HepG2 (cell line): ENCODE measurements around the gene HSD17B11. TPM values are rescaled to one million over a fixed set of nuclear protein-coding genes. Genes with fewer than 3 reads are reported as not detected.
A peak's percentile ranks its signal among the peaks of the same experiment; 100 is the strongest.

ENCODE experiments used
- CEBPB ChIP-seq: IDR thresholded peaks from 2 replicates; pipeline ENCODE4 v1.6.1; 2011; ENCODE audit warnings: low read depth, low read length, improper control_type of control experiment, borderline replicate concordance
- EED ChIP-seq: sonication (generic); formaldehyde crosslinking; IDR thresholded peaks from 2 replicates; pipeline ENCODE4 v1.5.0; 2020; ENCODE audit warnings: mild to moderate bottlenecking, missing genetic modification reagents
- FOXA1 ChIP-seq, 2 experiments: fragments of 450-650 bp in 1 of 2; sonication (generic) in 1 of 2; formaldehyde crosslinking in 1 of 2; IDR thresholded peaks; 2 replicates each; pipeline versions ENCODE4 v1.4.0 to v1.6.1; 2016 to 2020; ENCODE audit warnings: missing genetic modification reagents in 1 of 2
- HDAC6 ChIP-seq: fragments of 200-600 bp; sonication (generic); IDR thresholded peaks from 2 replicates; pipeline ENCODE4 v1.7.0; 2017; ENCODE audit warnings: mild to moderate bottlenecking, antibody characterized with exemption, low read length, low read depth
- LCORL ChIP-seq, 2 experiments: fragments of 450-650 bp in 1 of 2; sonication (generic) in 1 of 2; formaldehyde crosslinking in 1 of 2; IDR thresholded peaks; 2 replicates each; pipeline versions ENCODE4 v1.5.0 to v1.6.1; 2017 to 2020; ENCODE audit warnings: antibody characterized with exemption in 1 of 2, missing genetic modification reagents in 1 of 2
- MLLT10 ChIP-seq: sonication (generic); formaldehyde crosslinking; IDR thresholded peaks from 2 replicates; pipeline ENCODE4 v1.4.0; 2020; ENCODE audit warnings: missing genetic modification reagents
- MTA3 ChIP-seq: sonication (generic); formaldehyde crosslinking; IDR thresholded peaks from 2 replicates; pipeline ENCODE4 v1.4.0; 2020; ENCODE audit warnings: missing genetic modification reagents
- PHF21A ChIP-seq: sonication (generic); formaldehyde crosslinking; IDR thresholded peaks from 2 replicates; pipeline ENCODE4 v1.5.0; 2020; ENCODE audit warnings: mild to moderate bottlenecking, missing genetic modification reagents
- REPIN1 ChIP-seq: sonication (generic); formaldehyde crosslinking; IDR thresholded peaks from 2 replicates; pipeline ENCODE4 v1.8.0; 2022; ENCODE audit warnings: missing genetic modification reagents, low read depth, mild to moderate bottlenecking, borderline replicate concordance
- RFX1 ChIP-seq: fragments of 450-650 bp; IDR thresholded peaks from 2 replicates; pipeline ENCODE4 v1.6.1; 2017
- SALL2 ChIP-seq: sonication (generic); formaldehyde crosslinking; IDR thresholded peaks from 2 replicates; pipeline ENCODE4 v1.8.1; 2023; ENCODE audit warnings: mild to moderate bottlenecking, missing genetic modification reagents, inconsistent platforms
- TFDP2 ChIP-seq: sonication (generic); formaldehyde crosslinking; IDR thresholded peaks from 2 replicates; pipeline ENCODE4 v1.4.0; 2020; ENCODE audit warnings: missing genetic modification reagents
- ZFP36L1 ChIP-seq: sonication (generic); formaldehyde crosslinking; IDR thresholded peaks from 2 replicates; pipeline ENCODE4 v1.8.0; 2022; ENCODE audit warnings: mild to moderate bottlenecking, missing genetic modification reagents, moderate library complexity
- ZFP37 ChIP-seq: sonication (generic); formaldehyde crosslinking; IDR thresholded peaks from 2 replicates; pipeline ENCODE4 v1.4.0; 2020; ENCODE audit warnings: missing genetic modification reagents, borderline replicate concordance
- ZNF235 ChIP-seq: sonication (generic); formaldehyde crosslinking; IDR thresholded peaks from 2 replicates; pipeline ENCODE4 v1.8.1; 2023; ENCODE audit warnings: mild to moderate bottlenecking, missing genetic modification reagents, borderline replicate concordance
- ZNF260 ChIP-seq: sonication (generic); formaldehyde crosslinking; IDR thresholded peaks from 2 replicates; pipeline ENCODE4 v1.4.0; 2020; ENCODE audit warnings: missing genetic modification reagents, low read depth, mild to moderate bottlenecking, borderline replicate concordance
- ZNF382 ChIP-seq: sonication (generic); formaldehyde crosslinking; IDR thresholded peaks from 2 replicates; pipeline ENCODE4 v1.5.0; 2020; ENCODE audit warnings: missing genetic modification reagents, mild to moderate bottlenecking, borderline replicate concordance
- ZNF609 ChIP-seq: sonication (generic); formaldehyde crosslinking; IDR thresholded peaks from 2 replicates; pipeline ENCODE4 v1.4.0; 2020; ENCODE audit warnings: mild to moderate bottlenecking, missing genetic modification reagents, borderline replicate concordance
- ZNF777 ChIP-seq: sonication (generic); formaldehyde crosslinking; IDR thresholded peaks from 2 replicates; pipeline ENCODE4 v1.4.0; 2020; ENCODE audit warnings: missing genetic modification reagents
- ZNF780A ChIP-seq: sonication (generic); formaldehyde crosslinking; IDR thresholded peaks from 2 replicates; pipeline ENCODE4 v1.8.0; 2022; ENCODE audit warnings: mild to moderate bottlenecking, missing genetic modification reagents, moderate library complexity
- ZNF792 ChIP-seq: IDR thresholded peaks from 2 replicates; pipeline ENCODE4 v1.6.1; 2016
- ZNF816 ChIP-seq: sonication (generic); formaldehyde crosslinking; IDR thresholded peaks from 2 replicates; pipeline ENCODE4 v1.8.0; 2022; ENCODE audit warnings: missing genetic modification reagents, mild to moderate bottlenecking, borderline replicate concordance
- polyA plus RNA-seq, 8 experiments: library from polyadenylated mRNA; depleted of rRNA in 3 of 8; stranded (reverse) in 7 of 8; unstranded in 1 of 8; fragments of >200 nt; fragmentation: Illumina TruSeq in 4 of 8; extraction: Trizol in 4 of 8; gene quantifications; 2 replicates each; pipeline versions ENCODE4 v1.2.1 to v1.2.3, GENCODE V29; 2011 to 2016; ENCODE audit warnings: low read depth in 4 of 8, missing spikeins in 1 of 8, mixed read lengths in 1 of 8; ENCODE audit not compliant: insufficient read depth in 1 of 8
- total RNA-seq, 5 experiments: library from RNA; depleted of rRNA; stranded (reverse); fragments of >200 nt; fragmentation: Illumina TruSeq; extraction: Trizol; gene quantifications; 2 replicates each; pipeline ENCODE4 v1.2.3, GENCODE V29; 2016; ENCODE audit warnings: low read depth in 1 of 5
- TF ChIP-seq, protein P1 (sequence below): IDR thresholded peaks from 2 replicates; pipeline ENCODE4 v1.6.1; 2012; ENCODE audit warnings: inconsistent platforms

Gene HSD17B11
- total and polyA plus RNA-seq, 2 of the 13 experiments (the other 11 are each of a cell fraction or from before 2014, with no cell fraction given) = 121 to 158 TPM

DNA sequence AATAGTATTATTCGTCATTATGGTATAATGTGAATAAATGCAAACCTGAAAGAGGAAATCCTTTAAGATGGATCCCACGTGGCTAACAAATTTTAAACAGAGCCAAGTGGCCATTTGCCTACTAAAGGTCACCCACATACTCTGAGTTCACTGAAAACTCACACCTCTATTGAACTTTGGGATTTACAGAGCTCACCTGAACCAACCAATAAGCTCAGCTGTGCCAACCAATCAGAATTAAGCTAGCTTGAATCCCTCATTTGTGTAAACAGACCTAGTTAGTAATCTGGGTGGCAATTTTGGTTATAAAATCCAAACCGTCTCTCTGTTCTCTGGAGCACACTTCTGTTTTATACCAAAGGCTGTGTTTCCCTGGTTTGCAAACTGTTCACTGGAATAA, 26.0 kb upstream of the HSD17B11 start (continued):
- TF ChIP-seq EED = no peak
- no peak for TF ChIP-seq TFDP2
- TF ChIP-seq FOXA1 (IDR thresholded peaks at IDR 0.05) = no peak
- peak; percentile 51; the same call in 1 of the 2 replicates for TF ChIP-seq FOXA1 (CRISPR knock-in tag; IDR thresholded peaks at IDR 0.05)
- no peak for TF ChIP-seq ZNF235 (CRISPR knock-in tag)
- no peak for TF ChIP-seq REPIN1
- no peak for TF ChIP-seq CEBPB
- TF ChIP-seq ZNF792 (CRISPR knock-in tag) = no peak
- no peak for TF ChIP-seq ZFP36L1 (CRISPR knock-in tag)
- no peak for TF ChIP-seq ZNF609 (CRISPR knock-in tag)
- TF ChIP-seq ZFP37 (CRISPR knock-in tag) = no peak
- no peak for TF ChIP-seq LCORL (IDR thresholded peaks at IDR 0.05)
- TF ChIP-seq LCORL (CRISPR knock-in tag; IDR thresholded peaks at IDR 0.05) = no peak
- TF ChIP-seq ZNF382 (CRISPR knock-in tag) = no peak
- TF ChIP-seq MTA3 (CRISPR knock-in tag) = no peak
- TF ChIP-seq, protein P1, sequence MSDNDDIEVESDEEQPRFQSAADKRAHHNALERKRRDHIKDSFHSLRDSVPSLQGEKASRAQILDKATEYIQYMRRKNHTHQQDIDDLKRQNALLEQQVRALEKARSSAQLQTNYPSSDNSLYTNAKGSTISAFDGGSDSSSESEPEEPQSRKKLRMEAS = peak; percentile 54; the same call in 1 of the 2 replicates
- peak; percentile 27; the same call in 1 of the 2 replicates for TF ChIP-seq PHF21A
- TF ChIP-seq ZNF780A = no peak
- TF ChIP-seq MLLT10 = no peak
- no peak for TF ChIP-seq ZNF260 (CRISPR knock-in tag)
- TF ChIP-seq SALL2 (CRISPR knock-in tag) = no peak
- no peak for TF ChIP-seq HDAC6
- no peak for TF ChIP-seq ZNF816 (CRISPR knock-in tag)
- no peak for TF ChIP-seq RFX1
- no peak for TF ChIP-seq ZNF777 (CRISPR knock-in tag)
